Stimulated activated CD4-positive, alpha-beta T cell treated with anti-CD3 and anti-CD28 coated beads, Interleukin-12 subunit alpha, Interleukin-12 subunit beta, amount 100 ng/mL, for 4 hours (primary cell): ENCODE results near the gene ZNRF1.
"Not testable (repeated sequence)": the region's sequence is repeated elsewhere in the genome, so short reads cannot be mapped to it uniquely, and the experiment has no call there.

ENCODE experiments used
- DNase-seq: peaks from one replicate; pipeline ENCODE4 v3.0.0-alpha.2; 2020

ZNRF1 gene

DNA sequence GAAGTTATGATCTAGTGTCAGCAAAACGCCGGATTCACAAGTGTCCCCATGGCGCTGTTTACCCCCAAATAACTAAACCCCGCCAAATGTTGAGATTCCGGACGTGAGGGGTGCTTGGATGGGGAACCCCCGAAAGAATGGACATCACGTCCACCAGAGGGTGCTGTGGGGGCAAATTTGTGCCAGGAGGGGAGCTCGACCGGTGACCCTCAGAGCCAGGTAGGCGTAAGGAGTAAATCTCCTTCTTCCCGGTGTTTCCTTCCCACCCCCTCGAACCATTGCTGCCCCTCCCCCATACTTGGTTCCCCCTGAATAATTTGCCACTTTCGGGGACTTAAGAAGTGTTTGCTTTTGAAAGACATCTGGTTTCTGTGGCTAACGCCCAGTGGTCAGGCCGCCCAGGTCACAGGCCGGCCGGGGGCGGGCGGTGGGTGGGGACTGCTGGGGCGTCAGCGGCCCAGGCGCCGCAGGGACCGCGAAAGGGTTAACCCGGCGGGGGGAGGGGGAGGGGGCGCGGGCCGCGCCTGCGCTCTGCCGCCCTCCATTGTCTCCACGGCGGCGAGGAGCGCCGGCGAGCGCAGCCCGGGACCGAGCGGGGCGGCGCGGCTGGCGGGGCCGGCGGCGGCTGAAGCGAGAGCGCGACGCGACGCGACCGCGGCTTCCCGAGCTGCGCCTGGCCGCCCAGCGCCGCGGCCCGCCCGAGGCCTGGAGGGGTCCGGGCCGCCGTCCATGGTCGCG lies at the start of gene ZNRF1:
ZNRF1 (plus strand) TSS at position 544 of the 738 bp plus-strand sequence. CDS start 648 bp downstream, outside the sequence.
- peak; percentile 82 for DNase-seq

- DNase-seq: no peak
Observed at GRCh38 chr16:74949309-74949708, 49.5 kb upstream of the ZNRF1 start.

DNA sequence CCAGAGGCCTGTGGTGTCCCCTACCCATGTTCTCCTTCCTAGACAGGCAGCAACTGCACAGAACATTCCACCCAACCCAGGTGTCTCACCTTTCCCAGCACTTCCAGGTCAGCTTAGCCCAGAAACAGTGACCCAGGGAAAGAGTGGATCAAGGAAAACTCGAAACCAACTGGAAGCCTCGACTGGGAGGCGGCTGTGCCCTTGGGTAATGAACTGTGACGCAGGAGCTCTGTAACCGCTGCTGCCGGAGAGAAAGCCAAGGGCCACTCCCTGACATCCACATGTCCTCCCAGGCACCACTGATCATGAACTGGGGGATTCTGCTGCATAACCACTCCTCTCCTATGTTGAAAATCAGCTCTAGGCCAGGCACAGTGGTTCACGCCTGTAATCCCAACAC lies 48.3 kb upstream of the ZNRF1 start:
- no peak for DNase-seq

DNA sequence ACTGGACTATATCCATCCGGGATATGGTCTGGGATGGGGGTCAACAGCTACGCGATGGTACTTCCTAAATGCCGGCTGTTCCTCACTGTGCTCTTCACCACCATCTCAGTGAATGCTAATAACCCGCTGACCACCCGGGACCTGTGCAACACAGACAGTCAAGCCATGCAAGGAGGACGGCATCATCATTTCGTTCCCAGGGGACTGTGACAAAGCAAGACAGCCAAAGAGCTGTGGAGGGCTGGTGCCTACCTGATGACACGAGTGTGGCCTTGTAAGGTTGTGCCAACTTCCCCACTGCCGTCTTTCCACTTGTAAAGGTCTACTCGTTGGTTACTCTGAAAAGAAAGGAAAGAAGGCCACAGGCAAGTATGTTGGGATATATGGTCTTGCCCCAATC lies 47.6 kb upstream of the ZNRF1 start:
- DNase-seq: no peak

GRCh38 chr16:74951681-74952080 lies 47.1 kb upstream of the ZNRF1 start:
- DNase-seq: no peak

DNA sequence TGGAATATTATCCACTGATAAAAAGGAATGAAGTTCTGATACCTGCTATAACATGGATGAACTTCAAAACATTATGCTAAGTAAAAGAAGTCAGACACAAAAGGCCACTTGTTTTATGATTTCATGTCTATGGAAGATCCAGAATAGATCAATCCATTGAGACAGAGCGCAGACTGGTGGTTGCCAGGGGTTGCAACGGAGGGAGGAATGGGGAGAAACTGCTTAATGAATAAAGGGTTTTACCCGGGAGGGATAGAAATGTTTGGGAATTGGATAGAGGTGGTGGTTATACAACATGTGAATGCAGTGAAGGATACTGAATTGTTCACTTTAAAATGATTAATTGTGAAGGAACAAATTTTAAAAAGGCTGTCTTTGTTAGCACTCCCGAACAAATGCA lies 44.1 kb upstream of the ZNRF1 start:
- no peak for DNase-seq

DNA sequence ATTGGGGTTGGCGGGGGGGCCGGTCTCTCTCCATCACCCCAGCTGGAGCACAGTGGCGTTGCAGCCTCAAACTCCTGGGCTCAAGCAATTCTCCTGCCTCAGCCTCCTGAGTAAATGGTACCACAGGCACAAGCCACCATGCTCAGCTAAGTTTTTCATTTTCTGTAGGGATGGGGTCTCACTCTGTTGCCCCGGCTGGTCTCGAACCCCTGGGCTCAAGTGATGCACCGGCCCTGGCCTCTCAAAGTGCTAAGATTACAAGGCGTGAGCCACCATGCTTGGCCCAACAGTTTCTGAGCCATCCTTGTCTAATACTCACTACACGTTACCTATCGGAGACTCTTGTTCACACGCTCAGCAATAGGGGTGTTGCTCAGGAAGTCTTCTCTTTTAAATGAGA lies 25.5 kb upstream of the ZNRF1 start:
- no peak for DNase-seq

DNA sequence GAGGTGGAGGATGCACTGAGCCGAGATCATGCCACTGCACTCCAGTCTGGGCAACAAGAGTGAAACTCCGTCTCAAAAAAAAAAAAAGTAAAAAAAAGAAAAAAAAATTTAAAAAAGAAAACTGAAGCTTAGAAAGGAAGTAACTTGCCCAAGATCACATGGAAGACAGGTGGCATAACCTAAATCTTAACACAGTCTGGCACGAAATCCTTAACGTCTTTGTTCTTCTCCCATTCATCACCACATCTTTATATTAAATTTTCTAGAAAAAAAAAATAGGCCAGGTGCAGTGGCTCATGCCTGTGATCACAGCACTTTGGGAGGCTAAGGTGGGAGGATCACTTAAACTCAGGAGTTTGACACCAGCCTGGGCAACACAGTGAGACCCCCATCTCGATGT lies 23.2 kb upstream of the ZNRF1 start:
- no peak for DNase-seq

- no peak for DNase-seq
Observed at GRCh38 chr16:74982256-74982655, 16.6 kb upstream of the ZNRF1 start.

- DNase-seq: no peak
Observed at GRCh38 chr16:74984194-74984528, 14.7 kb upstream of the ZNRF1 start.

GRCh38 chr16:74984529-74985296 lies 14.1 kb upstream of the ZNRF1 start, which contains the start of gene WDR59:
WDR59 (minus strand) TSS chr16:74985123; CDS start chr16:74985017, 106 bp downstream.
- DNase-seq: peak; percentile 96

- no peak for DNase-seq
Observed at GRCh38 chr16:74987027-74987681, 11.7 kb upstream of the ZNRF1 start.

DNA sequence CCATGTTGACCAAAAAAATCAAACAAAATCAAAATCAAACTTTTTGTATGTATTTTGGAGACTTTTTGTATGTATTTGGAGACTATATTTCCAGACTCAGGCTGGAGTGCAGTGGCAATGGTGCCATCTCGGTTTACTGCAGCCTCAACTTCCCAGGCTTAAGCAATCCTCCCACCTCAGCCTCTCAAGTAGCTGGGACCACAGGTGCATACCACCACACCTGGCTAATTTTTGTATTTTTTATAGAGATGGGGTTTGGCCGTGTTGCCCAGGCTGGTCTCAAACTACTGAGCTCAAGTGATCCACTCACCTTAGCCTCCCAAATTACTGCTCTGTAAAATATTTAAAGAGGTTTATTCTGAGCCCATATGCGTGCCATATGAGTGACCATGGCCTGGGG lies 9.0 kb upstream of the ZNRF1 start:
- not testable (repeated sequence) for DNase-seq

- DNase-seq: no peak
Observed at GRCh38 chr16:74990832-74991231, 8.0 kb upstream of the ZNRF1 start.

DNA sequence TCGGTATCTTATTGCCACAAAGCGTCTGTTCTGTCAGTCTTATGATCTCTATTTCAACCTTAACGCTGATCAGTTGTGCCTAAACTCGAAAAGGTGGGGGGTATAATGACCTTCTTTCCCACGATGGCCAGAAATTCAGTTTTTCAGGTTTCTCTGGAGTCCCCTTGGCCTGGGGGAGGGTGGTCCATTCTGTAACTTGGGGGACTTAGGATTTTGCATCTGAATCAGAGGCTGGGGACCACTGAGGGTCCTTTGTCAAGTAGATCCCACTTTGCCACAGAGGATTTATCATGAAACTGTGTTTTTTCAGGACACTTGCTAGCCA lies 7.6 kb upstream of the ZNRF1 start:
- no peak for DNase-seq

GRCh38 chr16:74991593-74992403 lies 7.0 kb upstream of the ZNRF1 start:
- no peak for DNase-seq

- no peak for DNase-seq
Observed at GRCh38 chr16:74995986-74996385, 2.8 kb upstream of the ZNRF1 start.

- DNase-seq: no peak
Observed at GRCh38 chr16:74997042-74997491, 1.8 kb upstream of the ZNRF1 start.

GRCh38 chr16:74999219-74999608 lies 390 bp downstream of the ZNRF1 start:
- DNase-seq: peak; percentile 38

GRCh38 chr16:74999609-75000480 lies 1.0 kb downstream of the ZNRF1 start:
- peak; percentile 51 for DNase-seq

- no peak for DNase-seq
Observed at GRCh38 chr16:75000481-75001081, 1.8 kb downstream of the ZNRF1 start.

DNA sequence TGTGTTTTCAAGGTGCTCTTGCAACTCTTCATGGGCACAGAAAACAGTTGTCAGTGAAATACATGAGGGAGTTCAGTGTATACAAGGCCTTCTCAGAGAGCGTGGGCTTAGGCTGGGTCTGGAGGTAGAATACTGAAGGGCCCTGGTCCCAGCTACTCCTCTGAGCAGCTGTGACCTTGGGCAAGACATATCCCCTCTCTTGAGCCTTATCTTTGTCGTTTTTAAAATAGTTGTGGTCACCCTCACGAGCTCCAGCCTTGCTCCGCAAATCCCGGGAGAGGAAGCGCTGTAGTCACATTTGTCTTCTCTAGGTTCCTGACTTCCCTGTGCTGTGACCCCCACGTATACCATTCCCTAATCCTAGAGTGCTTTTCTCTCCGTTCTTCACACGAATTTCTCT lies 3.6 kb downstream of the ZNRF1 start:
- no peak for DNase-seq
